ENCODE measurements around the gene ARL6IP6. TPM values are rescaled to one million over a fixed set of nuclear protein-coding genes. Genes with fewer than 3 reads are reported as not detected.

The ARL6IP6 gene
- total RNA-seq, 2 donors from 2014 or later, result 7.3 to 13.4 TPM

DNA sequence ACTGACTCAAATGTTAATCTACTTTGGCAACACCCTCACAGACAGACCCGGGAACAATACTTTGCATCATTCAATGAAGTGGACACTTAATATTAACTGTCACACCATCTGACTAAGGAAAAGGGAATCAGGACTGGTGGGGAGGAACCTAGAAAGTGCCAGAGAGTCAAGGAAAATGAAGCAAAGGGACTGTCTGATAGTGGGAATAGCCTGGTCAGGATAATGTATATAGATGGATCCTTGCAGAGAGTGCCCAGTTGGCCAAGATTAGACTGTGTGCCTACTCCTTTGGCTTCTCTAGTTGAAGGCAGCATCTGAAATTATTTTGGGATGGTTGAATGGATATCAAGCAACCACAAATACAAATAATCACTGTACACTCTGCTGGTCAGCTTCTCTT, 45.2 kb downstream of the ARL6IP6 start:
- no peaks in the 10 kb centered on the region for H3K36me3 ChIP-seq
- ATAC-seq (ENCODE audit: insufficient number of reproducible peaks, low FRiP score, low read depth), result no peak
- DNase-seq (ENCODE audit: low spot score), result no peak
- H3K27me3 ChIP-seq (replicated peaks; ENCODE audit: insufficient read depth), result no peaks in the 10 kb centered on the region
- H3K9me3 ChIP-seq, result no peaks in the 10 kb centered on the region
- H3K27ac ChIP-seq, result no peak overlapping the region
- no peak overlapping the region for H3K4me3 ChIP-seq
- TF ChIP-seq, protein P1, sequence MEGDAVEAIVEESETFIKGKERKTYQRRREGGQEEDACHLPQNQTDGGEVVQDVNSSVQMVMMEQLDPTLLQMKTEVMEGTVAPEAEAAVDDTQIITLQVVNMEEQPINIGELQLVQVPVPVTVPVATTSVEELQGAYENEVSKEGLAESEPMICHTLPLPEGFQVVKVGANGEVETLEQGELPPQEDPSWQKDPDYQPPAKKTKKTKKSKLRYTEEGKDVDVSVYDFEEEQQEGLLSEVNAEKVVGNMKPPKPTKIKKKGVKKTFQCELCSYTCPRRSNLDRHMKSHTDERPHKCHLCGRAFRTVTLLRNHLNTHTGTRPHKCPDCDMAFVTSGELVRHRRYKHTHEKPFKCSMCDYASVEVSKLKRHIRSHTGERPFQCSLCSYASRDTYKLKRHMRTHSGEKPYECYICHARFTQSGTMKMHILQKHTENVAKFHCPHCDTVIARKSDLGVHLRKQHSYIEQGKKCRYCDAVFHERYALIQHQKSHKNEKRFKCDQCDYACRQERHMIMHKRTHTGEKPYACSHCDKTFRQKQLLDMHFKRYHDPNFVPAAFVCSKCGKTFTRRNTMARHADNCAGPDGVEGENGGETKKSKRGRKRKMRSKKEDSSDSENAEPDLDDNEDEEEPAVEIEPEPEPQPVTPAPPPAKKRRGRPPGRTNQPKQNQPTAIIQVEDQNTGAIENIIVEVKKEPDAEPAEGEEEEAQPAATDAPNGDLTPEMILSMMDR (IDR thresholded peaks at IDR 0.05), result no peak
- peaks cover 0 to 10% of the 10 kb centered on the region in 2 donors for H3K4me1 ChIP-seq (ENCODE audit: control insufficient read depth in 1 of 2, low read depth in 2 of 2)

DNA sequence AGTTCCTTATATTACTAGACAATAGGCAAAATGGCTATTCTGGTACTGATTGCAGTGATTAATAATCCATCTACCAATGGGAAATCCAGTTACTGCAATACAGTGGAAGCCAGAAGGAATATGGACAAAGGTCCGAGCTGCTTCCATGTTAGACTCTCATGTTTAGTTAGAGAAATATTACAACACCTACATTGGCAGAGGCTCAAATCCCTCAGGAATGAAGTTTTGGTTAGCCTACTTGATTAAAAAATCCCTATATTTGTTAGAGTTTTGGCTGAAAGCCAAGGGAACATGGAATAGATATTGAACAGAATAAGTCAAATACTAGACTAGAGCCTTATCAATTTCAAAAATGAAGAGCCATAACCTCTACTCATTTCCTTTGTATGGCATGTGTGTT, 48.5 kb downstream of the ARL6IP6 start:
- no peak overlapping the region for H3K27ac ChIP-seq
- no peak overlapping the region for H3K4me3 ChIP-seq
- H3K4me1 ChIP-seq (ENCODE audit: control insufficient read depth in 1 of 2, low read depth in 2 of 2), result peaks cover 0 to 9% of the 10 kb centered on the region in 2 donors
- H3K36me3 ChIP-seq, result no peaks in the 10 kb centered on the region
- ATAC-seq (ENCODE audit: insufficient number of reproducible peaks, low FRiP score, low read depth) (no peak), DNase-seq (ENCODE audit: low spot score) (no peak)
- no peaks in the 10 kb centered on the region for H3K27me3 ChIP-seq (replicated peaks; ENCODE audit: insufficient read depth)
- TF ChIP-seq, protein P1 (IDR thresholded peaks at IDR 0.05), result no peak
- no peaks in the 10 kb centered on the region for H3K9me3 ChIP-seq

DNA sequence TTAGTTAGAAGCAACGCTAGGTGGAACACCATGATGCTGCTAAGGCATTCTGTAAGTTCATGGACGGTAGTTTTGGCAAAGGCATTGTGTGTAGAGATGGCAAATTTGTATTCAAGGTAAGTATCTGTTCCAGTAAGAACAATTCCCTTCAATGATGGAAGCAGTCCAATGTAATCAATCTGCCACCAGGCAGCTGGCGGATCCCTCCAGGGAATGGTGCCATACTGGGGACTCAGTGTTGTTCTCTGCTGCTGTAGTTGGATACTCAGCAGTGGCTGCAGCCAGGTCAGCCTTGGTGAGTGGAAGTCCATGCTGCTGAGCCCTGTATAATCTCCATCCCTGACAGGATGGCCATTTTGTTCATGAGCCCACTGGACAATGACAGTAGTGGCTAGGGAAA, 62.8 kb downstream of the ARL6IP6 start:
- Histone ChIP-seq H3K27ac (no peak overlapping the region), H3K4me1 (ENCODE audit: control insufficient read depth in 1 of 2, low read depth in 2 of 2) (no peaks in the 10 kb centered on the region), H3K4me3 (no peak overlapping the region), H3K9me3 (no peaks in the 10 kb centered on the region), H3K27me3 (replicated peaks; ENCODE audit: insufficient read depth) (no peaks in the 10 kb centered on the region), H3K36me3 (no peaks in the 10 kb centered on the region)
- DNase-seq (ENCODE audit: low spot score), result no peak
- TF ChIP-seq, protein P1 (IDR thresholded peaks at IDR 0.05), result no peak
- no peak for ATAC-seq (ENCODE audit: insufficient number of reproducible peaks, low FRiP score, low read depth)

DNA sequence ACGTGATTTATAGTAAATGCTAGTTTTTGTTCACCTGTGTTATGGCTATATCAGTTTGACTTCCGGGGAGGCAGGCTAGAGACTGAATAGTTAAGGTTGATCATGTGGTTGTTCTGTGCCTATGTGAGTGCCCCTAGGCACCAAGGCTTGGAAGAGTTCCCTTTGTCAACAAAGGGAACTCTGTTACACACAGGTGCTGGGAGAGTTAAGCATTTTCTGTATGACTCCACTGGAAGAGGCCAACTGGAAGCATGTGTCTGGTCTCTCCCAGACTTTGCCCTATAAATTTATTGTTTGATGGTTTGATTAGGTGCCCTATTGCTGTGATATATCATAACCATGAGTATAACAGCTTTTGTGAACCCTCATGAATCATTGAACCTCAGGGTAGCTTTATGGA, 63.8 kb downstream of the ARL6IP6 start:
- no peak for ATAC-seq (ENCODE audit: insufficient number of reproducible peaks, low FRiP score, low read depth)
- H3K4me1 ChIP-seq (ENCODE audit: control insufficient read depth in 1 of 2, low read depth in 2 of 2), result no peaks in the 10 kb centered on the region
- no peak for DNase-seq (ENCODE audit: low spot score)
- no peaks in the 10 kb centered on the region for H3K9me3 ChIP-seq
- H3K4me3 ChIP-seq, result no peak overlapping the region
- no peaks in the 10 kb centered on the region for H3K36me3 ChIP-seq
- H3K27me3 ChIP-seq (replicated peaks; ENCODE audit: insufficient read depth), result no peaks in the 10 kb centered on the region
- no peak overlapping the region for H3K27ac ChIP-seq
- TF ChIP-seq, protein P1 (IDR thresholded peaks at IDR 0.05), result no peak

DNA sequence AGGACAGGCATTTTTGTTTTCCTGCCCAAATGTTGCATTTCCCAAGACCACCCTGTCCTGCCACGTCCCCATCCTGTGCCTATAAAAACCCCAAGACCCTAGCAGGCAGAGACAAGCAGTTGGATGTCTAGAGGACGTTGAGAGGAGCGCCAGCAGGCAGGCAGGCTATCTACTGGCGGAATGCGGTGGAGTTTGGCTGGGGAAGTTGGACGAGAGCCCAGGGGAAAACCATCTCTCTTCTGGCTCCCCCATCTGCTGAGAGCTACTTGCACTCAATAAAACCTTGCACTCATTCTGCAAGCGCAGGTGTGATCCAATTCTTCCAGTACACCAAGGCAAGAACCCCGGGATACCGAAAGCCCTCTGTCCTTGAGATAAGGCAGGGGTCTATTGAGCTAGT, 72.5 kb downstream of the ARL6IP6 start:
- H3K27ac ChIP-seq, result no peak overlapping the region
- TF ChIP-seq, protein P1 (IDR thresholded peaks at IDR 0.05), result no peak
- H3K4me3 ChIP-seq, result no peak overlapping the region
- H3K4me1 ChIP-seq (ENCODE audit: control insufficient read depth in 1 of 2, low read depth in 2 of 2), result no peaks in the 10 kb centered on the region
- H3K36me3 ChIP-seq, result no peaks in the 10 kb centered on the region
- DNase-seq (ENCODE audit: low spot score) (no peak), ATAC-seq (ENCODE audit: insufficient number of reproducible peaks, low FRiP score, low read depth) (no peak)
- no peaks in the 10 kb centered on the region for H3K27me3 ChIP-seq (replicated peaks; ENCODE audit: insufficient read depth)
- no peaks in the 10 kb centered on the region for H3K9me3 ChIP-seq

All from thoracic aorta (tissue), 2 donors.